Muscle of arm (tissue), 12 donors: ENCODE measurements around the gene CCBE1. TPM values are rescaled to one million over a fixed set of nuclear protein-coding genes. Genes with fewer than 3 reads are reported as not detected.

Source experiments
- DNase-seq: peaks from one replicate; pipeline ENCODE4 v3.0.0-alpha.2; 2013
- polyA plus RNA-seq, 12 donors: library from polyadenylated mRNA; unstranded; fragments of 120-200 nt; gene quantifications; one replicate each; pipeline ENCODE4 v1.2.1, GENCODE V29; 2013; ENCODE audit not compliant: insufficient read length in 12 of 12

Gene CCBE1
- polyA plus RNA-seq, 12 donors = 2.8 to 13.7 (median 4.2) TPM; not detected in 2

DNA sequence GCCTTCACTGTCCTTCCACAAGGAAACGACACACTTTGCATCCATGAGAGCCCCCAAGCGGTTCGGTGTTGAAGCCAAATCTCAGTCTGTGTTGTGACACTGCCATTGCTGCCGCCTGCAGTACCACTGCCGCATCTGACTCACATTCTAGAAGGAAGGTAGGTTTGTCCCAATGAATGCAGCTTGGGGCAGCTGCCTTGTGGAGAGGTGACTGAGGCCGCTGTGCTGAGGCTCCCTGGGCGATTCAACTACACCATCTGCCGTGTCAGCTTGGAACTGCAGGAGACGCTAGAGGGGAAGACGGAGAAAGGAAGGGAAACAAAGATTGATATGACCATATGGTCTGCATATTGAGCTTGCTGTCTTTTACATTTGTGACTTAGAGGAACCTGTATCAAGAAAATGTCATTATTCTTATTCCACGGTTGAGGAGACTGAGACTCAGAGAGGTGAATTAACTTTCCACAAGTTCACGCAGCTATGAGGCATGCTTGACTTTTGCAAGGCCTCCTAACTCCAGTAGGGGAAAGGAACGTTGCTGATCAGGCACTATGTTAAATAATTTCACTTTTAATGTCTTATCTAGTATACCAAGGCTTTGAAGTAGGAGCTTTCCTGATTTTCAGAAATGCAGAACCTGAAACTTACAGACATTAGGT is 294.7 kb downstream of the CCBE1 start:
- DNase-seq = peak; percentile 69

DNA sequence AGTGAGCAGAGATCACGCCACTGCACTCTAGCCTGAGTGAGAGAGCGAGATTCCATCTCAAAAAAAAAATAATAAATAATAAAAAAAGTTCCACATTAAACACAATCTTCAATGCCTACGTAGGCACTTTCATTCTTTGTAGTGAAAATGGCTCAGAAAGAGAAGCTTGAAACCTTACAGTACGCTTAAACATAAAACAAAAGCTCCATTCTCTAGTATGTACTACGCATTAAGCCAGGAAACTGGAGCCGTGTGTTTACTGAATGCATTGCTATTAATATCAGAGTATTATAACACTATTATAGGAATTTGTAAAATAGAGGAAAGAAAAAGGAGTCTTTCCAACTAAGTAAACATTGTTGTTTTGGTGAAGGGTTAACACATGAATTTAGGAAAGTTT is 296.8 kb downstream of the CCBE1 start:
- no peak for DNase-seq

DNA sequence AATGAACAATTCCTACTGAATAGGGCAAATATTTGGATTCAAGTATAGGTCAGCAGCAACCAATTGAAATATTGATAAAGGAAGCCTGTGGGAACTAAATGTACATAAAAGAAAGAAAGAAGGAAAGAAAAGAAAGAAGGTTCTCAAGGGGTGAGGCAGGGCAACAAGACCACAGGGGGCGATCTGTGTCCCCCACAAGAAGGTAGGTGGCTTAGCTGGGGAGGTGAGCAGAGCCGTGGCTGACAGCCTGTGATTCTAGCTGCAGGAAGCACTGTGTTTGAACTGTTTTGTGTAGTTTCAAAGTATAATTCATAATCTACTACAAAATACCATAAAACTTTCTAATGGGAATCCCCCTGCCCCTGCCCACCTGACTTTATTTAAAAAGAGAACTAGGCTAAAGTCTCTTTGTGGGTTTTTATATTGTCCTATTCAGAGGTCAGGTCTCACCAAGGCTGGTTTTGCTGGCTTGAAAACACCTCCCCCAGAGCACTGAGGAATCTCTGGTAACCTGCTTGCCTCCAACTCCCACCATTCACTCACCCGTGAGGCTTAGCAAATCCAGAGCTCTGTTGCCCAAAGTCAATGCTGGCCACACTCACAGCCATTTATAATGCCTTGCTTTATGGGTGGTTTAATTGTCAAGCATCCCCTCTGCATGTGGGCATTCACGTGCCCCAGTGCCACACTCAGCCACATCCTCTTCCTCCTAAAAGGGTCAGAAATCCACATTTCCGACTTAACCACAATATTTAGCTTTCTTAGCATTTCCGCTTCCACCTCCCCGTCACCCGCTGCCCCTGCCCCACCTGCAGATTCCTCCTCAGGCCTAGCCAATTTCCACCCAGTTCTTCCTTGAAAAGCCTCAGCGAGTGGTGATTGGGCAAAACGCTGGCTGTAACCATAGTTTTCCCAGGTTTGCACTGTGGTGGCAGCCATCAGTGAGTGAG is 301.7 kb downstream of the CCBE1 start:
- no peak for DNase-seq

DNA sequence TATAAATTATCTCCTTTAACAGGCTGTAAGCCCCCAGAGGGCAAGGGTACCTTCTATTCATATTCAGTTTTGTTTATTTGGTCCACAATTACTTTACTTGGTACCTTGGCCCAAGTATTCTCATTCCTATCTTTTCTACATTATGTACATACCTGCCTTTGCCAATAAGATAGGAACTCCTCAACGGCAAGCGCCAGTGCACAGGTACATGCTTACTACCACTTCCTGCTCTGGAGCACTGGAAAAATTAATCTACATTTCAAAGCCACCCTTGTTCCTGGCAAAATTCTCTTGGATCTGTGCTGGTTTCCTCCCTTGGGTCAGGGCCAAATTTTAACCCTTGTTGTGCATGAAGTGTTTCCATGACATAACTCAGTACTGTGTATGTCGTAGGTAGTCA is 303.8 kb downstream of the CCBE1 start:
- DNase-seq = no peak

DNA sequence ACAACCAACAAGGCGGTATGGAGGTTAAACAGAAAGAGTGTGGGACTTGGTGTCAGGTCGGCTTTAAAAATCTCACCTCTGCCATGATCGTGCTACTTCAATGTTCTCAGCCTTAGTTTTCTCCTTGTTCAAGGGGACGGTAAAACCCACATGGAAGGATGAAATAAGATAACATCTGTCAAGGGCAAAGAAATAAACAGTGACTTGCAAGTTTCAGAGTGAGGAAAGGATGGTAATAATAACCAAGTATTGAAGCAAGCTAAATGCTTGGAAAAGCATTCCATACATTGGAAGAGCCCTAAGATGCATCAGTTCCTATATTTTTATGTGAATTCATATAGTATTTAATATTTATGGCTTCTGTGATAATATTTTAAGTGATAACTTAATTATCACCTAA is 308.4 kb downstream of the CCBE1 start:
- no peak for DNase-seq

DNA sequence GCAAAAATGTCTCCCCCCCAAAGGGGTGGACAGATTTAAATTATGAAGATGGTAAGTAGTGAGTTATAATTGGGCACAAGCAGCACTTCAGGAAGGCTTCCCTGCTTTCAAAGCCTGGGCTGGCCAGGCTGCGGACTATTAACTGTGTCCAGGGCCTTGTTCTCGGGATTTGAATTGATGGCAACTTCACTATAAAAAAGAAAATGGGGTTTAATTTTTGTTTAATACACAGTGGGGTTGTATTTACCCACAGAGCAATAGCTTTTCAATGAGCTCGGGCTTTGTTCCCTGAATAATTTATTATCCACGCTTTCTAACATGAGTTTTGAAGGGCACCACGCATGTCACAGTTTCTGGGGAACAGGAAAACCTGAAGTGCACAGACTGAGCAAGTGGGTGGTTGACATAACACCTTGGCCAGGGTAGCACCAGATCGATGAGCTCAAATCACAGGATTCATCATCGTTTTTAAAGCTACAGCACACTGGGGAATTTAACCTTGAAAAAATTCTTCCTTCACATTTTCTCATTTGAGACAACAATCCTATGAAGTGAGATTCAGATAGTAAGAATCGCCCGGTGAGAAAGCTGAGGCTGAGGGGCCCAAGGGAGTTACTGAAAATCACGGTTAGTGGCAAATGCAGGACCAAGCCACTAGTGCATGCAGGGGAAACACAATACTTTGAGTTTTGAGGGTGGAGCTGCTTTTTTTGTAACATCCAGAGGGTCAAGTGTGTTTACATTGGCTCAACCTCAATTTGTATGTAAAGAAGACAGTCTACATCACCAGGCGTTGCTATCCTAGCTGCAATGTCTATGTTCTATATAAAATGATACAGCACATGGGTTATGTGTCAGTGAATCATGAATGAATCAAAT is 309.3 kb downstream of the CCBE1 start:
- DNase-seq = no peak

DNA sequence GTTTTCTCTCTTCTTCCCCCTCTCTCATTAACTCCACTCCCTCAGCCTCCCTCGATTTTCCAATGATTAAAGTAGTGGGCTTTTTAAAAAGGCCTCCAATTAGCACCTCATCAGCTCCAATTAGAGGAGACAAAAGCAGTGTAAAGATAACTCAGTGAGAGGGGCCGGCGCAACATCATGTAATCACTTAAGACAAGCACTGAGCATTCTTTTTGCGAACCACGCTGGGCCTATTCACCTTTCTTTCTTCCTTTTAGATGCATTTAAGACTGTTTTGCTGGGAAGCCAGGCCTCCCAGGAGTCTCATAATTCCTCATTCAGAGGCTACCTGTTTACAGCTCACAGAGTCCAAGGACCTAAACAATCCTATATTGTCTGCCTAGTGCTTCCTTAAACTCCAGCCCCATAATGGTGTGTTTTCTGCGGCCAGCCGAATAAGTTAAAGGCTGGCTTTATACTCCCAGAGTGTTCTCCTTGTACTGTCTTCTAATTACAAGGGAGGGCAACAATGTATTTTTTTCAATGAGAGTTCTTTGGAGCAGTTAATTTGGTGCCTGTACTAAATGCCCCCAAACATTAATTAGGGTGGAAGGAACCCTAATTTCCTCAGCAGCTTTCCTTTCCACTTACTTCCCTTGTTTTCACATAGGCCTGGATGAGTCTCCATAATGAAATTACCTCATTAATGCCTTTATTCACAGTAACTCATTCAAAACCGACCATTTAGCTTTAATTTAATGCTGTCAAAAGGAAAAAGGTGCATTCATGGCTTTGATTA is 310.1 kb downstream of the CCBE1 start:
- no peak for DNase-seq

DNA sequence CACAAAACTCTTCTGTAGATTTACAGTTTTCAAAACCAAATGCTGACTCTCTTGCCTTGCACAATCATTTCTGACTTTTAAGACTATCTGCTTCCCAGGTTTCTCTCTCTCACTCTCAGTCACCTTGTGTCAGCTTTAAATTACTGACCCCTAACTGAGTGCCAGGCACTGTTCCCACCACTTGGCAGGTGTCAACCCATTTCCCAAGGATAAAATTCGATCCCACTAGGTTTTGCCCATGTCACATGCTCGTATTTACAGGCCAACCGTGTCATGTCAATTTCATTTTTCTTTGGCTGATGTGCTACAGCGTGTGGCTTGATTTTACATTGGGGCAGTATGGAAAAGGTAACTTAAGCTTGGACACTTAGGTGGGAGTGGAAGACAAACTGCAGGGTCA is 312.0 kb downstream of the CCBE1 start:
- DNase-seq = no peak

DNA sequence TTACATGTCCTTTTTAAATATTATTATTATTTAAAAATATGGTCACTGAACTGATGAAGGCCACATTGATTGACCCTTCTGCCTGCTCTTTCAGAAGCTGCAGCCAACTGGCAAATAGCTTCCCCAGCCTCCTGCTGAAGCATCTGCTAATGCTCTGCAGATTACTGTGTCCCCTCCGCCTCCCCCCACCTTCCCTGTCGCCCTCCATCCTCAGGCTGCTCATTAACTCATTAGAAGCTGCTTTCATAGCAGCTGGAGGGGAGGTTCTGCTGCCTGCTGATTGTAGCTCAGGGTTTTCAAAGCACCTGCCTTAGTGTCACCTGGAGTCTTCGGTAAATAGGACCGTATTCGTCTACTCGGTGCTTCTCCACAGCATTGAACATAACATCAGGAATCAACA is 313.4 kb downstream of the CCBE1 start:
- DNase-seq = no peak

DNA sequence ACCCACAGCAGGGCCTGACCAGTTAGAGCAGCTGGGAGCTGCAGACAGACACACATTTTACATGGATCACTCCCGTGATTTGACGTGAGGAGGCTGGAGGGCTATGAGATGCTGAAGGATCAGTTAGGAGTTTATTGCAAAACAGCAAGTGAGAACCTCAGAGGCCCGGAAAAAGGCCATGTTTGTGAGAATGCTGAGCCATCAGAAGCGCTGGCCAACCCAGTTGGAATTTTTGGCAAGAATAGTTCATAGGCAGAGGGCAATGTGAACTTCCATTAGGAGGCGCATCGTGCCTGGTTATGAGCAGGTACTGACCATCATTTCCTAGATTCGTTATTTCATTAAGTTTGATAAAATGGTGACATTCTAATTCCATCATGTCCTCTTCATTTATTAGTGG is 314.8 kb downstream of the CCBE1 start:
- DNase-seq = no peak

DNA sequence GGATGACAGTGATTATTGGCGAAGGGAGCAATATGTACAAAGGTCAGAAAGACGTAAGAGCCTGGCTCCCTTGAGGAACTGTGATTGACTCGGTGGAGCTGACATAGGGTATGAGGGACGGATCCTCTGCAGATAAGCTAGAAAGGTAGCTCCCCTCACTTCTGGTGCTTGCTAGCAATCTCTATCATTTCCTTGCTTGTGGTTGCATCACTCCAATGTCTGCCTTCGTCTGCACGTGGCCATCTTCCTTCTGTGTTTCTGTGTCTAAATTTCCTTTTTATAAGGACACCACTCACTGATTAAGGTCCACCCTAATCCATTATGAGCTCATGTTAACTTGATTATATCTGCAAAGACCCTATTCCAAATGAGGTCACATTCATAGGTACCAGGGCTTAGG is 315.3 kb downstream of the CCBE1 start:
- no peak for DNase-seq

Other genes starting within 250 kb of the CCBE1 start
- gene PMAIP1, start 202.6 kb upstream of the CCBE1 start, polyA plus RNA-seq = 10 to 100 TPM in 11 of 12 donors, not detected in 1; 16.8 to 91.5 (median 42.7) TPM